ENCODE results near the gene STXBP1. TPM values are rescaled to one million over a fixed set of nuclear protein-coding genes. Genes with fewer than 3 reads are reported as not detected.

Gene STXBP1
- total and polyA plus RNA-seq, 2 of the 13 experiments (the other 11 are each of a cell fraction or from before 2014, with no cell fraction given) = 2.9 TPM

DNA sequence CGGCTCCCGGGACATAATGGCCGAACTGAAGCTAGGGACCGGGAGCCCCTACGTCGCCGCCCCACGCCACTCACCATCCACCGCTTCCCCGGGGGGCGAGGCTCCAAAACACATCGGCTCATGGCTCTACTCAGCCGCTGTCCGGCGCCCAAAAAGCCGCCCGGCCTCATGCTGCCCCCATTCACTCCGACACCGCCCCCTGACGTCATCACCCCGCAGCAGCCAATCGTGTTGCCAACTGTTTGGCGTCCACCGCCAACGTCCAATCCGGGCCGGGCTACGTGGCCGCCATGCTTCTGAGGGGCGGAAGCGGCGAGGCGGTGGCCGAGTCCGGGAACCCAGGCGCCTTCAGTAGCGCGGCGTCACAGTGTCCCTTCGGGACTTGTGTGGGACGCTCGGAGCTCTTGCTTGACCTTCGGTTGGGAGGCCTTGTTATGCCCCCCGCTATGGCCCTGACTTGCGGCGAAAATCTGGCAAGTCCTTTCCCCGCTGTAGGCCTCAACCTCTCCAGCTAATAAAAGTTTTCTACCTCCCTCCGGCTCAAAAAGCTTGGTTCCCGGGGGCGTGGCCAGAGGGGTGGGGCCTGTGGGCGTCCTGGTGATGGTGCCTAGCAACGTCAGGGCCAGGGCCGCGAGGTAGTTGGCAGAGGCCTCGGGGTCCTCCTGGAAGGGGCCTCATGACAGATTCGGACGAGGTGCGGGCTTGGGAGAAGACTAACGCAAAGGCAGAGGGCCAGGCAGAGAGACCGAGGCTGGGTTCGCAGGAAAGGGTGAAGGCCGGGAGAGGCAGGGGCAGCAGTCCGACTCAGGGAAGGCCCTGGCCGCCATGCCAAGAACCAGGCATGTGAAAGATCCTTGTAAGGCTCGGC is 103.6 kb downstream of the STXBP1 start, which contains the start of the genes PTRH1 and TTC16 (continued):
- TF ChIP-seq, protein P1, sequence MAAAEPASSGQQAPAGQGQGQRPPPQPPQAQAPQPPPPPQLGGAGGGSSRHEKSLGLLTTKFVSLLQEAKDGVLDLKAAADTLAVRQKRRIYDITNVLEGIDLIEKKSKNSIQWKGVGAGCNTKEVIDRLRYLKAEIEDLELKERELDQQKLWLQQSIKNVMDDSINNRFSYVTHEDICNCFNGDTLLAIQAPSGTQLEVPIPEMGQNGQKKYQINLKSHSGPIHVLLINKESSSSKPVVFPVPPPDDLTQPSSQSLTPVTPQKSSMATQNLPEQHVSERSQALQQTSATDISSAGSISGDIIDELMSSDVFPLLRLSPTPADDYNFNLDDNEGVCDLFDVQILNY (CRISPR knock-in tag; conservative IDR thresholded peaks at IDR 0.05) = no peak
- TF ChIP-seq POLR2AphosphoS5 (IDR thresholded peaks at IDR 0.05; ENCODE audit: low read depth, low read length) (peak; percentile 29; the same call in 1 of the 2 replicates), SPEN (CRISPR knock-in tag; IDR thresholded peaks at IDR 0.05; ENCODE audit: low read depth) (peak; percentile 45; the same call in 1 of the 2 replicates), NCOA1 (CRISPR knock-in tag; IDR thresholded peaks at IDR 0.05) (0 out of 2 replicates have a peak, but pooled peaks have one; percentile 14), HDAC6 (IDR thresholded peaks at IDR 0.05; ENCODE audit: low read depth, low read length) (no peak), ESRRA (CRISPR knock-in tag; IDR thresholded peaks at IDR 0.05; ENCODE audit: low read depth) (peak; percentile 16; the same call in 1 of the 2 replicates), RNF2 (conservative IDR thresholded peaks at IDR 0.05; ENCODE audit: low read depth) (no peak), CAMTA2 (CRISPR knock-in tag; IDR thresholded peaks at IDR 0.05; ENCODE audit: borderline replicate concordance) (no peak), ZNF598 (CRISPR knock-in tag; IDR thresholded peaks at IDR 0.05; ENCODE audit: borderline replicate concordance) (no peak), RBFOX2 (IDR thresholded peaks at IDR 0.05; ENCODE audit: low read depth, low read length) (peak; percentile 69; the same call in 1 of the 2 replicates), MEIS1 (CRISPR knock-in tag; IDR thresholded peaks at IDR 0.05; ENCODE audit: borderline replicate concordance) (no peak), CBFB (CRISPR knock-in tag; IDR thresholded peaks at IDR 0.05) (peak; percentile 20; the same call in 1 of the 2 replicates), ZNF792 (CRISPR knock-in tag; IDR thresholded peaks at IDR 0.05) (peak; percentile 66; the same call in 1 of the 2 replicates), GATAD1 (CRISPR knock-in tag; IDR thresholded peaks at IDR 0.05) (peak; percentile 79), ZNF766 (CRISPR knock-in tag; IDR thresholded peaks at IDR 0.05; ENCODE audit: borderline replicate concordance) (no peak), ZNF335 (CRISPR knock-in tag; IDR thresholded peaks at IDR 0.05) (peak; percentile 89), ZSCAN20 (CRISPR knock-in tag; IDR thresholded peaks at IDR 0.05; ENCODE audit: borderline replicate concordance) (peak; percentile 54; the same call in 1 of the 2 replicates), SALL2 (CRISPR knock-in tag; IDR thresholded peaks at IDR 0.05) (peak; percentile 48; the same call in 1 of the 2 replicates), ZNF607 (CRISPR knock-in tag; IDR thresholded peaks at IDR 0.05; ENCODE audit: borderline replicate concordance) (0 out of 2 replicates have a peak, but pooled peaks have one; percentile 7), CENPBD1 (CRISPR knock-in tag; IDR thresholded peaks at IDR 0.05; ENCODE audit: borderline replicate concordance, low read depth) (no peak), ZNF768 (CRISPR knock-in tag; IDR thresholded peaks at IDR 0.05) (no peak), ZNF780A (CRISPR knock-in tag; IDR thresholded peaks at IDR 0.05) (no peak), ZMAT3 (CRISPR knock-in tag; conservative IDR thresholded peaks at IDR 0.05) (peak; percentile 61; the same call in 1 of the 2 replicates), IKZF4 (CRISPR knock-in tag; IDR thresholded peaks at IDR 0.05; ENCODE audit: borderline replicate concordance, low read depth, not compliant biosample characterization) (peak; percentile 7), ZNF501 (CRISPR knock-in tag; IDR thresholded peaks at IDR 0.05) (no peak; the same call in 1 of the 2 replicates)
- TF ChIP-seq, protein P2, sequence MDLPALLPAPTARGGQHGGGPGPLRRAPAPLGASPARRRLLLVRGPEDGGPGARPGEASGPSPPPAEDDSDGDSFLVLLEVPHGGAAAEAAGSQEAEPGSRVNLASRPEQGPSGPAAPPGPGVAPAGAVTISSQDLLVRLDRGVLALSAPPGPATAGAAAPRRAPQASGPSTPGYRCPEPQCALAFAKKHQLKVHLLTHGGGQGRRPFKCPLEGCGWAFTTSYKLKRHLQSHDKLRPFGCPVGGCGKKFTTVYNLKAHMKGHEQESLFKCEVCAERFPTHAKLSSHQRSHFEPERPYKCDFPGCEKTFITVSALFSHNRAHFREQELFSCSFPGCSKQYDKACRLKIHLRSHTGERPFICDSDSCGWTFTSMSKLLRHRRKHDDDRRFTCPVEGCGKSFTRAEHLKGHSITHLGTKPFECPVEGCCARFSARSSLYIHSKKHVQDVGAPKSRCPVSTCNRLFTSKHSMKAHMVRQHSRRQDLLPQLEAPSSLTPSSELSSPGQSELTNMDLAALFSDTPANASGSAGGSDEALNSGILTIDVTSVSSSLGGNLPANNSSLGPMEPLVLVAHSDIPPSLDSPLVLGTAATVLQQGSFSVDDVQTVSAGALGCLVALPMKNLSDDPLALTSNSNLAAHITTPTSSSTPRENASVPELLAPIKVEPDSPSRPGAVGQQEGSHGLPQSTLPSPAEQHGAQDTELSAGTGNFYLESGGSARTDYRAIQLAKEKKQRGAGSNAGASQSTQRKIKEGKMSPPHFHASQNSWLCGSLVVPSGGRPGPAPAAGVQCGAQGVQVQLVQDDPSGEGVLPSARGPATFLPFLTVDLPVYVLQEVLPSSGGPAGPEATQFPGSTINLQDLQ (CRISPR knock-in tag; IDR thresholded peaks at IDR 0.05) = 0 out of 2 replicates have a peak, but pooled peaks have one; percentile 49

Measured in HepG2 (cell line).